Mucosa of stomach (tissue), 1 donor: ENCODE data around the gene PBRM1.
"Not testable (repeated sequence)": the region's sequence is repeated elsewhere in the genome, so short reads cannot be mapped to it uniquely, and the experiment has no call there.

ENCODE experiments used
- H3K27me3 ChIP-seq: one replicate; pipeline ENCODE4 v1.7.0; 2013; ENCODE audit warnings: mild to moderate bottlenecking, low read length; ENCODE audit not compliant: control insufficient read depth, insufficient read depth
- H3K36me3 ChIP-seq: one replicate; pipeline ENCODE4 v1.7.0; 2013; ENCODE audit warnings: low read length; ENCODE audit not compliant: control insufficient read depth, insufficient read depth
- H3K4me1 ChIP-seq: one replicate; pipeline ENCODE4 v1.7.0; 2013; ENCODE audit warnings: mild to moderate bottlenecking, low read length; ENCODE audit not compliant: control insufficient read depth, insufficient read depth
- H3K4me3 ChIP-seq: one replicate; pipeline ENCODE4 v1.7.0; 2013; ENCODE audit warnings: low read length
- H3K9ac ChIP-seq: one replicate; pipeline ENCODE4 v1.7.0; 2013; ENCODE audit warnings: mild to moderate bottlenecking, low read length, moderate library complexity
- H3K9me3 ChIP-seq: one replicate; pipeline ENCODE4 v1.7.0; 2013; ENCODE audit warnings: mild to moderate bottlenecking, low read length, moderate library complexity; ENCODE audit not compliant: control insufficient read depth
- donor health status: Pancreatic carcinoma.

Gene PBRM1

GRCh38 chr3:52685709-52686691 is at the start of gene PBRM1, which contains the start of gene GNL3:
PBRM1 (minus strand) TSS chr3:52685913.
GNL3 (plus strand) TSS chr3:52686032; CDS start chr3:52686093, 61 bp downstream.
- Histone ChIP-seq H3K9ac (peak within 1 kb of the TSS; percentile 78), H3K27me3 (no peaks in the 10 kb centered on the region), H3K9me3 (no peaks in the 10 kb centered on the region), H3K36me3 (peaks cover 9% of the 10 kb centered on the region), H3K4me1 (peaks cover 22% of the 10 kb centered on the region), H3K4me3 (peak within 1 kb of the TSS; percentile 57)

- no peaks in the 10 kb centered on the region for H3K27me3 ChIP-seq
- H3K9me3 ChIP-seq: no peaks in the 10 kb centered on the region
- no peak overlapping the region for H3K4me3 ChIP-seq
- no peaks in the 10 kb centered on the region for H3K4me1 ChIP-seq
- H3K36me3 ChIP-seq: no peaks in the 10 kb centered on the region
- no peak overlapping the region for H3K9ac ChIP-seq
Observed at GRCh38 chr3:52733256-52733891, 47.7 kb upstream of the PBRM1 start.

- H3K4me1 ChIP-seq: no peaks in the 10 kb centered on the region
Observed at GRCh38 chr3:52731590-52731989, 45.9 kb upstream of the PBRM1 start.

GRCh38 chr3:52730681-52731080 is 45.0 kb upstream of the PBRM1 start:
- no peak overlapping the region for H3K9ac ChIP-seq
- H3K4me1 ChIP-seq: no peaks in the 10 kb centered on the region
- no peaks in the 10 kb centered on the region for H3K36me3 ChIP-seq
- H3K27me3 ChIP-seq: no peaks in the 10 kb centered on the region
- H3K9me3 ChIP-seq: no peaks in the 10 kb centered on the region
- H3K4me3 ChIP-seq: no peak overlapping the region

More at GRCh38 chr3:52731590-52731989, 45.9 kb upstream of the PBRM1 start:
- Histone ChIP-seq H3K9ac (no peak overlapping the region), H3K27me3 (no peaks in the 10 kb centered on the region), H3K36me3 (no peaks in the 10 kb centered on the region), H3K9me3 (no peaks in the 10 kb centered on the region), H3K4me3 (no peak overlapping the region)

- not testable (repeated sequence) for H3K4me3 ChIP-seq, H3K27me3 ChIP-seq, H3K36me3 ChIP-seq, H3K9me3 ChIP-seq, H3K4me1 ChIP-seq, H3K9ac ChIP-seq
Observed at GRCh38 chr3:52728753-52729152, 43.0 kb upstream of the PBRM1 start.

- H3K36me3 ChIP-seq: no peaks in the 10 kb centered on the region
- no peaks in the 10 kb centered on the region for H3K27me3 ChIP-seq
- peaks cover 3% of the 10 kb centered on the region for H3K4me1 ChIP-seq
- no peak overlapping the region for H3K4me3 ChIP-seq
- H3K9me3 ChIP-seq: no peaks in the 10 kb centered on the region
- no peak overlapping the region for H3K9ac ChIP-seq
Observed at GRCh38 chr3:52724511-52724910, 38.8 kb upstream of the PBRM1 start.

GRCh38 chr3:52723935-52724334 is 38.2 kb upstream of the PBRM1 start:
- H3K4me1 ChIP-seq: peaks cover 3% of the 10 kb centered on the region
- no peaks in the 10 kb centered on the region for H3K36me3 ChIP-seq
- no peaks in the 10 kb centered on the region for H3K9me3 ChIP-seq
- no peaks in the 10 kb centered on the region for H3K27me3 ChIP-seq
- no peak overlapping the region for H3K9ac ChIP-seq
- H3K4me3 ChIP-seq: no peak overlapping the region

GRCh38 chr3:52722491-52722890 is 36.8 kb upstream of the PBRM1 start:
- H3K27me3 ChIP-seq: no peaks in the 10 kb centered on the region
- H3K4me1 ChIP-seq: peaks cover 3% of the 10 kb centered on the region
- no peak overlapping the region for H3K4me3 ChIP-seq
- H3K36me3 ChIP-seq: no peaks in the 10 kb centered on the region
- H3K9me3 ChIP-seq: no peaks in the 10 kb centered on the region
- no peak overlapping the region for H3K9ac ChIP-seq

- H3K4me1 ChIP-seq: peaks cover 3% of the 10 kb centered on the region
- H3K4me3 ChIP-seq: no peak overlapping the region
- H3K27me3 ChIP-seq: no peaks in the 10 kb centered on the region
Observed at GRCh38 chr3:52721730-52722008, 36.0 kb upstream of the PBRM1 start.

GRCh38 chr3:52721002-52721729 is 35.5 kb upstream of the PBRM1 start:
- Histone ChIP-seq H3K36me3 (no peaks in the 10 kb centered on the region), H3K4me3 (no peak overlapping the region), H3K9me3 (no peaks in the 10 kb centered on the region), H3K9ac (no peak overlapping the region), H3K4me1 (peaks cover 3% of the 10 kb centered on the region), H3K27me3 (no peaks in the 10 kb centered on the region)

More at GRCh38 chr3:52721730-52722008, 36.0 kb upstream of the PBRM1 start:
- Histone ChIP-seq H3K36me3 (no peaks in the 10 kb centered on the region), H3K9ac (no peak overlapping the region), H3K9me3 (no peaks in the 10 kb centered on the region)

GRCh38 chr3:52719618-52720017 is 33.9 kb upstream of the PBRM1 start:
- H3K9me3 ChIP-seq: no peaks in the 10 kb centered on the region
- H3K4me1 ChIP-seq: peaks cover 8% of the 10 kb centered on the region

More at GRCh38 chr3:52719618-52720017, 33.9 kb upstream of the PBRM1 start:
- Histone ChIP-seq H3K4me3 (no peak overlapping the region), H3K27me3 (no peaks in the 10 kb centered on the region), H3K9ac (no peak overlapping the region), H3K36me3 (no peaks in the 10 kb centered on the region)
